ENCODE measurements around the gene C5orf58.
"Not testable (repeated sequence)": the region's sequence is repeated elsewhere in the genome, so short reads cannot be mapped to it uniquely, and the experiment has no call there.

Gene C5orf58

GRCh38 chr5:170225326-170226128, 7.3 kb upstream of the C5orf58 start:
- DNase-seq: peak; percentile 78 to 82

GRCh38 chr5:170226129-170226615, 6.6 kb upstream of the C5orf58 start:
- no peak for DNase-seq

GRCh38 chr5:170226661-170227060, 6.1 kb upstream of the C5orf58 start:
- DNase-seq: no peak

- no peak for DNase-seq
These were observed 3.9 kb upstream of the C5orf58 start for GRCh38 chr5:170228762-170229435.

- no peak for DNase-seq
These were observed 640 bp downstream of the C5orf58 start for GRCh38 chr5:170233358-170233892.

- no peak for DNase-seq
These were observed 3.4 kb downstream of the C5orf58 start for GRCh38 chr5:170235876-170236864.

- no peak for DNase-seq
These were observed 5.8 kb downstream of the C5orf58 start for GRCh38 chr5:170238456-170239196.

GRCh38 chr5:170245436-170245835, 12.7 kb downstream of the C5orf58 start:
- not testable (repeated sequence) for DNase-seq

- DNase-seq: no peak
These were observed 13.5 kb downstream of the C5orf58 start for GRCh38 chr5:170246126-170246870.

- DNase-seq: no peak
These were observed 14.6 kb downstream of the C5orf58 start for GRCh38 chr5:170247363-170247762.

- DNase-seq: no peak
These were observed 15.6 kb downstream of the C5orf58 start for GRCh38 chr5:170248172-170248930.

GRCh38 chr5:170248931-170249227, 16.1 kb downstream of the C5orf58 start:
- not testable (repeated sequence) for DNase-seq

- DNase-seq: no peak
These were observed 16.6 kb downstream of the C5orf58 start for GRCh38 chr5:170249355-170249754.

GRCh38 chr5:170250810-170251317, 18.1 kb downstream of the C5orf58 start:
- no peak for DNase-seq

- DNase-seq: no peak
These were observed 18.7 kb downstream of the C5orf58 start for GRCh38 chr5:170251462-170251861.

GRCh38 chr5:170252109-170252508, 19.3 kb downstream of the C5orf58 start:
- DNase-seq: no peak

GRCh38 chr5:170252720-170253350, 20.1 kb downstream of the C5orf58 start:
- DNase-seq: no peak

- peak; percentile 63 to 64 for DNase-seq
These were observed 21.3 kb downstream of the C5orf58 start for GRCh38 chr5:170254056-170254455.

- no peak for DNase-seq
These were observed 23.8 kb downstream of the C5orf58 start for GRCh38 chr5:170256571-170256970.

GRCh38 chr5:170257370-170257769, 24.6 kb downstream of the C5orf58 start:
- DNase-seq: no peak

Measured in activated CD4-positive, alpha-beta T cell treated with anti-CD3 and anti-CD28 coated beads, Interleukin-2, amount 50 U/mL, for 4 hours (primary cell).